Measurements from ENCODE around the gene VPS4B. TPM values are rescaled to one million over a fixed set of nuclear protein-coding genes. Genes with fewer than 3 reads are reported as not detected.

VPS4B gene
- total and polyA plus RNA-seq, 2 donors (not counting 3 experiments of a cell fraction or from before 2014, with no cell fraction given): 10.5 to 54.7 TPM

DNA sequence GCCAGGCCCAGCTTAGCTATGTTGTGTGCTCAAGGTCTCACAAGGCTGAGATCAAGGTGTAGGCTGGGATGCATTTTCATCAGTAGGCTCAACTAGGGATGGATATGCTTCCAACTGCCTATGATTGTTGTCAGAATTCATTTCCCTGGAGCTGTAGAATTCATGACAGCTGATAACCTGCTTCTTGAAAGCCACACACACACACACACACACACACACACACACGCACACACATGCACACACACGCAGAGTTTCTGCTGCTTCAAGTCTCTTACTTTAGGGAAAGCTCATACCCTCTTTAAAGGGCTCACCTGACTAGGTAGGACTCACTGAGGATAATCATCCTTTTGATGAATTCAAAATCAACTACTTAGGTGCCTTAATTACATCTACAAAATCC is 8.2 kb upstream of the VPS4B start:
- CTCF ChIA-PET: interaction anchor here (0.9 kb wide), 1 partner anchor 9 kb away, joined by 3 read pairs; no protein-coding TSS in a partner anchor
- Histone ChIP-seq H2AFZ (ENCODE audit: low read depth, low read length) (no peak overlapping the region), H3K4me3 (replicated peaks in 1 of 3; ENCODE audit: insufficient read depth in 1 of 3, low read depth in 1 of 3, low read length in 3 of 3) (no peak overlapping the region), H3K27ac (ENCODE audit: insufficient read depth, low read depth, low read length) (no peak overlapping the region), H3K9me3 (replicated peaks; ENCODE audit: control insufficient read depth, insufficient read depth, low read length) (no peaks in the 10 kb centered on the region), H3K9me1 (replicated peaks; ENCODE audit: control insufficient read depth, extremely low read depth, insufficient read depth, low read length) (no peaks in the 10 kb centered on the region), H3K4me2 (ENCODE audit: insufficient read depth, low read length) (no peak overlapping the region), H4K20me1 (replicated peaks; ENCODE audit: control insufficient read depth, extremely low read depth, insufficient read depth, low read length) (no peaks in the 10 kb centered on the region), H3K9ac (replicated peaks; ENCODE audit: extremely low read depth, insufficient read depth, low read length) (no peak overlapping the region), H3K36me3 (ENCODE audit: control insufficient read depth in 2 of 2, extremely low read depth in 1 of 2, insufficient read depth in 2 of 2, low read length in 2 of 2) (no peaks in the 10 kb centered on the region), H3K79me2 (ENCODE audit: control insufficient read depth, insufficient read depth, low read length) (no peaks in the 10 kb centered on the region), H3K27me3 (ENCODE audit: control insufficient read depth in 2 of 2, insufficient read depth in 2 of 2, low read length in 2 of 2) (peaks cover 20 to 39% of the 10 kb centered on the region in 2 experiments), H3K4me1 (ENCODE audit: control insufficient read depth, extremely low read depth, insufficient read depth, low read length) (no peaks in the 10 kb centered on the region)
- DNase-seq (ENCODE audit: low read depth, low spot score) (no peak), FAIRE-seq (no peak)
- intact Hi-C loops (cut with micrococcal nuclease) (loop anchor here (10.0 kb wide), 1 partner anchor 196 kb away; no protein-coding TSS in a partner anchor), dilution Hi-C loops (cut with MboI; ENCODE audit: extremely low pct_ligation_motif_present, low sequenced_read_pairs) (no loop called here)
- POLR2A ChIA-PET: no interaction called here
- no TSS peak for BruUV-seq (replicated peaks)
- TF ChIP-seq POLR2A (IDR thresholded peaks at IDR 0.05; ENCODE audit: low read depth, low read length) (no peak), JUN (IDR thresholded peaks at IDR 0.05; ENCODE audit: borderline replicate concordance, insufficient read depth, insufficient read length, low read depth) (no peak), GATA2 (IDR thresholded peaks at IDR 0.05; ENCODE audit: insufficient read depth, insufficient read length, low read depth, low read length) (no peak), POLR2AphosphoS5 (IDR thresholded peaks at IDR 0.05; ENCODE audit: insufficient read depth, low read depth, low read length) (no peak), EZH2 (IDR thresholded peaks at IDR 0.05; ENCODE audit: borderline replicate concordance, low read depth, low read length, severe bottlenecking) (no peak), FOS (IDR thresholded peaks at IDR 0.05; ENCODE audit: borderline replicate concordance, insufficient read depth, low read length) (no peak), MYC (IDR thresholded peaks at IDR 0.05; ENCODE audit: low read depth, low read length) (no peak)
- TF ChIP-seq, protein P1, sequence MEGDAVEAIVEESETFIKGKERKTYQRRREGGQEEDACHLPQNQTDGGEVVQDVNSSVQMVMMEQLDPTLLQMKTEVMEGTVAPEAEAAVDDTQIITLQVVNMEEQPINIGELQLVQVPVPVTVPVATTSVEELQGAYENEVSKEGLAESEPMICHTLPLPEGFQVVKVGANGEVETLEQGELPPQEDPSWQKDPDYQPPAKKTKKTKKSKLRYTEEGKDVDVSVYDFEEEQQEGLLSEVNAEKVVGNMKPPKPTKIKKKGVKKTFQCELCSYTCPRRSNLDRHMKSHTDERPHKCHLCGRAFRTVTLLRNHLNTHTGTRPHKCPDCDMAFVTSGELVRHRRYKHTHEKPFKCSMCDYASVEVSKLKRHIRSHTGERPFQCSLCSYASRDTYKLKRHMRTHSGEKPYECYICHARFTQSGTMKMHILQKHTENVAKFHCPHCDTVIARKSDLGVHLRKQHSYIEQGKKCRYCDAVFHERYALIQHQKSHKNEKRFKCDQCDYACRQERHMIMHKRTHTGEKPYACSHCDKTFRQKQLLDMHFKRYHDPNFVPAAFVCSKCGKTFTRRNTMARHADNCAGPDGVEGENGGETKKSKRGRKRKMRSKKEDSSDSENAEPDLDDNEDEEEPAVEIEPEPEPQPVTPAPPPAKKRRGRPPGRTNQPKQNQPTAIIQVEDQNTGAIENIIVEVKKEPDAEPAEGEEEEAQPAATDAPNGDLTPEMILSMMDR (IDR thresholded peaks at IDR 0.05; ENCODE audit: extremely low read depth in 1 of 2, insufficient read depth in 1 of 2, low read depth in 1 of 2, low read length in 2 of 2): no peak
- TF ChIP-seq, protein P2, sequence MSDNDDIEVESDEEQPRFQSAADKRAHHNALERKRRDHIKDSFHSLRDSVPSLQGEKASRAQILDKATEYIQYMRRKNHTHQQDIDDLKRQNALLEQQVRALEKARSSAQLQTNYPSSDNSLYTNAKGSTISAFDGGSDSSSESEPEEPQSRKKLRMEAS (IDR thresholded peaks at IDR 0.05; ENCODE audit: insufficient read depth, insufficient read length): no peak
